Panc1 (cell line): Measurements from ENCODE around the gene APH1A. TPM values are rescaled to one million over a fixed set of nuclear protein-coding genes. Genes with fewer than 3 reads are reported as not detected.

Source experiments
- ATAC-seq: fragments of 200-7000 bp; cut with Tn5 transposase; 2 replicates; pipeline ENCODE4 v1.9.1; 2020; ENCODE audit warnings: mild to moderate bottlenecking, moderate library complexity
- BruUV-seq: library from RNA; stranded (reverse); fragments of 400-500 nt; replicated peaks from 2 replicates; lab custom pipeline; 2021; lab: Mats Ljungman, UMichigan
- CTCF ChIA-PET: fragments of 300-600 bp; sonication (Branson Sonifier 250); formaldehyde crosslinking; loops from one replicate; lab custom pipeline; 2022; ENCODE audit warnings: antibody characterized with exemption; lab: Charles Lee
- POLR2A ChIA-PET: fragments of 300-600 bp; sonication (Branson Sonifier 250); formaldehyde crosslinking; loops from one replicate; lab custom pipeline; 2022; ENCODE audit warnings: antibody characterized with exemption; lab: Charles Lee
- DNase-seq: peaks from one replicate; pipeline ENCODE4 v3.0.0-alpha.2; 2010; ENCODE audit warnings: low read depth, low spot score
- H3K27ac ChIP-seq: 2 replicates; pipeline ENCODE4 v1.5.1; 2011; ENCODE audit warnings: mild to moderate bottlenecking, low read length, inconsistent platforms
- H3K27me3 ChIP-seq: fragments of 200-500 bp; sonication (Bioruptor generic); 2 replicates; pipeline ENCODE4 v1.6.0; 2014; ENCODE audit warnings: low read length, inconsistent platforms; ENCODE audit not compliant: control insufficient read depth, insufficient read depth
- H3K36me3 ChIP-seq: fragments of 200-500 bp; sonication (Bioruptor generic); 2 replicates; pipeline ENCODE4 v1.5.1; 2014; ENCODE audit warnings: inconsistent platforms, mild to moderate bottlenecking, low read length, moderate library complexity; ENCODE audit not compliant: control insufficient read depth, insufficient read depth
- H3K4me1 ChIP-seq: 2 replicates; pipeline ENCODE4 v1.5.1; 2011; ENCODE audit warnings: inconsistent platforms, mild to moderate bottlenecking, low read length, moderate library complexity; ENCODE audit not compliant: control insufficient read depth, insufficient read depth
- H3K4me3 ChIP-seq, 2 experiments: 2 replicates each; pipeline ENCODE4 v1.5.1; 2011 to 2012; ENCODE audit warnings: low read depth in 2 of 2, low read length in 2 of 2, mild to moderate bottlenecking in 2 of 2, inconsistent platforms in 1 of 2, moderate library complexity in 1 of 2
- H3K9me3 ChIP-seq: fragments of 200-500 bp; sonication (Bioruptor generic); 2 replicates; pipeline ENCODE4 v1.5.1; 2014; ENCODE audit warnings: low read depth, mild to moderate bottlenecking, inconsistent platforms, low read length, moderate library complexity; ENCODE audit not compliant: control insufficient read depth, insufficient read depth
- CTCF ChIP-seq: fragments of 450-650 bp; IDR thresholded peaks from 2 replicates; pipeline ENCODE4 v1.5.1; 2017; ENCODE audit warnings: mild to moderate bottlenecking
- POLR2AphosphoS5 ChIP-seq: IDR thresholded peaks from 2 replicates; pipeline ENCODE4 v1.6.1; 2012; ENCODE audit warnings: mild to moderate bottlenecking, low read depth, low read length, moderate library complexity
- REST ChIP-seq, 2 experiments: IDR thresholded peaks; 2 replicates each; pipeline ENCODE4 v1.6.1; 2011 to 2012; ENCODE audit warnings: low read depth in 2 of 2, control low read depth in 1 of 2, low read length in 1 of 2, mild to moderate bottlenecking in 1 of 2, moderate library complexity in 1 of 2; ENCODE audit not compliant: insufficient read depth in 1 of 2
- SIN3A ChIP-seq: IDR thresholded peaks from 2 replicates; pipeline ENCODE4 v1.6.1; 2012; ENCODE audit warnings: low read depth, mild to moderate bottlenecking, low read length, moderate library complexity, borderline replicate concordance; ENCODE audit not compliant: insufficient read depth
- TCF7L2 ChIP-seq: IDR thresholded peaks from 2 replicates; pipeline ENCODE4 v1.6.1; 2011; ENCODE audit warnings: mild to moderate bottlenecking, low read depth, low read length, inconsistent platforms
- in situ Hi-C: cut with HindIII; loops from 2 replicates; pipeline ENCODE4 v1.10.0; 2016; ENCODE audit warnings: low sequenced_read_pairs, low pct_unique_long_range_greater_than_20kb
- intact Hi-C: fragments of 100-400 bp; cut with micrococcal nuclease; formaldehyde crosslinking; loops from one replicate; pipeline ENCODE4 v1.10.0; 2022; ENCODE audit not compliant: unreplicated experiment
- total RNA-seq: library from RNA; stranded (reverse); gene quantifications from one replicate; pipeline ENCODE4 v1.2.1, GENCODE V29; 2021; ENCODE audit not compliant: unreplicated experiment

APH1A gene
- total RNA-seq, 1 experiment from 2014 or later, result 146 TPM

GRCh38 chr1:150234566-150235293 lies 34.1 kb downstream of the APH1A start:
- DNase-seq (peak; percentile 56), ATAC-seq (peak; percentile 84)
- CTCF ChIA-PET, result no interaction called here
- Histone ChIP-seq H3K9me3 (no peaks in the 10 kb centered on the region), H3K27me3 (no peaks in the 10 kb centered on the region), H3K27ac (peak overlapping the region; percentile 92), H3K36me3 (peaks cover 8% of the 10 kb centered on the region; the same call in 1 of the 2 replicates), H3K4me3 (peak overlapping the region; percentile 78 to 90), H3K4me1 (peaks cover 17% of the 10 kb centered on the region)
- TF ChIP-seq TCF7L2, result no peak
- TF ChIP-seq REST (IDR thresholded peaks at IDR 0.05; ENCODE audit: insufficient read depth in 1 of 2, low read depth in 2 of 2, low read length in 1 of 2), result no peak
- TF ChIP-seq SIN3A, result no peak
- TF ChIP-seq POLR2AphosphoS5, result peak; percentile 75
- no peak for TF ChIP-seq CTCF
- POLR2A ChIA-PET, result interaction anchor here (0.6 kb wide), 1 partner anchor 41 kb away, joined by 4 read pairs; no protein-coding TSS in a partner anchor
- intact Hi-C loops, result no loop called here
- BruUV-seq, result TSS peak; percentile 99
- in situ Hi-C loops, result no loop called here

- no peak for TF ChIP-seq TCF7L2
- no peak for TF ChIP-seq SIN3A
- no peak for TF ChIP-seq CTCF
- no peak for TF ChIP-seq POLR2AphosphoS5
- TF ChIP-seq REST (IDR thresholded peaks at IDR 0.05; ENCODE audit: insufficient read depth in 1 of 2, low read depth in 2 of 2, low read length in 1 of 2), result no peak
- DNase-seq, result no peak
- intact Hi-C loops, result no loop called here
- Histone ChIP-seq H3K27ac (peak overlapping the region; percentile 92), H3K4me3 (peak overlapping the region; percentile 78 to 90), H3K9me3 (no peaks in the 10 kb centered on the region), H3K36me3 (peaks cover 8% of the 10 kb centered on the region; the same call in 1 of the 2 replicates), H3K27me3 (no peaks in the 10 kb centered on the region), H3K4me1 (peaks cover 17% of the 10 kb centered on the region)
- in situ Hi-C loops, result no loop called here
- POLR2A ChIA-PET, result interaction anchor here (0.6 kb wide), 1 partner anchor 40 kb away, joined by 4 read pairs; no protein-coding TSS in a partner anchor
- no TSS peak for BruUV-seq
- ATAC-seq, result no peak
- CTCF ChIA-PET, result no interaction called here
Measured at GRCh38 chr1:150234309-150234565, 34.6 kb downstream of the APH1A start.
